T-helper 2 cell treated with Interferon-gamma antibody and Interleukin-4, amounts not matched to agents 100 ng/mL and 5 ng/mL, for 36 hours (primary cell): ENCODE data around the gene LPAR6. TPM values are rescaled to one million over a fixed set of nuclear protein-coding genes. Genes with fewer than 3 reads are reported as not detected.
"Not testable (repeated sequence)": the region's sequence is repeated elsewhere in the genome, so short reads cannot be mapped to it uniquely, and the experiment has no call there.

ENCODE experiments used
- intact Hi-C: fragments of 100-400 bp; cut with micrococcal nuclease; formaldehyde crosslinking; loops from one replicate; pipeline ENCODE4 v1.15.1; 2023
- total RNA-seq: library from RNA; stranded (reverse); gene quantifications from 2 replicates; pipeline ENCODE4 v1.2.3, GENCODE V29; 2022

The LPAR6 gene
- total RNA-seq, 1 donor from 2014 or later = 29.8 TPM

DNA sequence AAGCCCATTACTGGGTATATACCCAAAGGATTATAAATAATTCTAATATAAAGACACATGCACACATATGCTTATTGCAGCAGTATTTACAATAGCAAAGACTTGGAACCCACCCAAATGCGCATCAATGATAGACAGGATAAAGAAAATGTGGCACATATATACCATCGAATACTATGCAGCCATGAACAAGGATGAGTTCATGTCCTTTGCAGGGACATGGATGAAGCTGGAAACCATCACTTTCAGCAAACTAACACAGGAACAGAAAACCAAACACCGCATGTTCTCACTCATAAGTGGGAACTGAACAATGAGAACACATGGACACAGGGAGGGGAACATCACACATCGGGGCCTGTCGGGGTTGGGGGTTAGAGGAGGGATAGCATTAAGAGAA lies 9.1 kb upstream of the LPAR6 start:
- intact Hi-C loops = not testable (repeated sequence)

DNA sequence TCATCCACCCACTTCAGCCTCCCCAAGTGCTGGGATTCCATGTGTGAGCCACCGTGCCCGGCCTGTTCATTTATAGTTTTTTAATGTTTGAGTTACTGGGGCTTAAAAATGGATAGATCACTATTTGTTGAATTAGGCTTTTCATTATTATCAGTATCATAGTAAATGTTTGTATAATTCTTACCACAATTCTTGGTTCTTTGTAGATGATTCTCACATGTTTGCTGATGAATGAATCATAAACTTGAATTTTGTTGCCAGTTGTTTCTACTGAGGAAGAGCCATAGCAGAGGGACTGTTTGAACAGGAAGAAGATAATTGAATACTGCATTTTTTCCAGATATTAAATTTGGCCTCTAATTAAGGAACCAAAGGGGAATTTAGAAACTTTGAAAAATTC lies 2.6 kb upstream of the LPAR6 start:
- intact Hi-C loops = no loop called here

DNA sequence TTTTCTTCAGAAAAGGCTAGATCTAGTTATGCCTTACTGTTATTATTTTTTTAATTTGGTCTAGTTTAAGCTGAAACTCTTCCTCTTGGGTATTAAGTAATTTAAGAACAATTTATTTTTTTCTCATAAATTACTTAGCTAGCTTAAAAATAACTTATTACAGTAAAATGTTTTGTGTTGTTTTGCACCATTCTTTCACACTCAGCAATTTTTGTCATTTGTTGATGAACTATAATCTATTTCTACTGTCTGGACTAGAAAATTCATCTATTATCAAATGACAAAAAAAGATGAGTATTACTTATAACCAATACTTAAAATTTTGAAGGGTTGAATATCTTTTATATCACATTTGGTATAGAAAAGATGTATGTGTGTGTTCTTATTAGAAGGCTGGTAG lies 1.6 kb upstream of the LPAR6 start:
- intact Hi-C loops = loop anchor here (5.0 kb wide), 4 partner anchors 33 to 182 kb away; partner anchors contain the start of gene ITM2B

DNA sequence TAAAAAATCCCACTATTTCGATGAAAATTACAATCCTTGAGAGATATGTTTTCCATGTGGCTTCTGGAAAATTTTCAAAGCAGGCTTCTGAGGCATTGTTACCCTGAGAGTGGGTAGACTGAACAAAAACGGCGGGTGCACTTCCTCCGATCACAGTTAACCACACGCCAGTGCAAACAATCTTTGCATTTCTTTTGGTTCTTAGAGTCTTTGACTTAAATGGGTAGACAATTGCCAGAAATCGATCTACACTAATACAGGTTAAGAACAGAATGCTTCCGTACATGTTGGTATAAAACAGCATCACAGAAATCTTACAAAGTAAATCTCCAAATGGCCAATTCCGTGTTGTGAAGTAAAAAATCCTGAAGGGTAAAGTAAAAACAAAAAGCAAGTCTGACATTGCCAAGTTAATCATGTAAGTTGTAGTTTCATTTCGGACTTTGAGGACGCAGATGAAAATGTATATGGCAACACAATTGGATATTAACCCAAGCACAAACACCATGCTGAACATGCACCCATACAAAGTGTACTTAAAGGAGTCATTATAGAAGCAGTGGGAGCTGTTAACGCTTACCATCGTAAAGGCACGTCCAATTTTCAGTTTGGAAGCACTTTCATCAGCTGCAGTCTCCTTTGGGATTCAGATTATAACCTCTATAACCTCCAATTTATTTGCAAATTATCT lies 927 bp downstream of the LPAR6 start:
- intact Hi-C loops = loop anchor here (1.0 to 5.0 kb wide), 7 partner anchors 9 to 241 kb away; partner anchors contain the start of genes CYSLTR2 and ITM2B

DNA sequence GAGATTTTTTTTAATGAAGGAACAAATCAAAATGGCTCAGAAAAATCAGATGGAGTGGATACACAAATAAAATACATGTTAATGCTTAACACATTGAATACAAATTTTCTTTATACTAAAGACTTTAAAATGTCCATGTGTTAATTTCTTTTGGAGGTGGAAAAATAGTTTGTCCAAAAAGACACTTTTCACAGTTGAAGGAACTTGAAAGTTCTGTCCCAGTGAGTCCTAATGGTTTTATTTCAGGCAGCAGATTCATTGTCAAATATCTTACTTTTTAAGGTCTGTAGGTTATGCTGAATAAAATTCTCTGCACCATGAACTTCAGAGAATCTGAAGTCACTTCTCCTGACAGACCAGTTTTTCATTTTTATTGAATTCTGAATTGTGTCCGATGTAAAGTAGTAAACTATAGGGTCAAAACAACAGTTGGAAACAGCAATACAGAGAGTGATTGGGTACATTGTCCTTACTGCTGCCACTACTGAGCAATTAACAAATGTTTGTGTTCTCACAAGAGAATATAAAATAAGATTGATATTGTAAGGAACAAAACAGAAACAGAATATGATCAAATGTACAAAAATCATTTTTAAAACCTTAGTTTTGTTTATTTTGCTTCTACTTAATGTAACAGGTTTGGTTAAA lies 1.6 kb downstream of the LPAR6 start:
- intact Hi-C loops = loop anchor here (5.0 kb wide), 4 partner anchors 36 to 179 kb away; partner anchors contain the start of gene ITM2B

DNA sequence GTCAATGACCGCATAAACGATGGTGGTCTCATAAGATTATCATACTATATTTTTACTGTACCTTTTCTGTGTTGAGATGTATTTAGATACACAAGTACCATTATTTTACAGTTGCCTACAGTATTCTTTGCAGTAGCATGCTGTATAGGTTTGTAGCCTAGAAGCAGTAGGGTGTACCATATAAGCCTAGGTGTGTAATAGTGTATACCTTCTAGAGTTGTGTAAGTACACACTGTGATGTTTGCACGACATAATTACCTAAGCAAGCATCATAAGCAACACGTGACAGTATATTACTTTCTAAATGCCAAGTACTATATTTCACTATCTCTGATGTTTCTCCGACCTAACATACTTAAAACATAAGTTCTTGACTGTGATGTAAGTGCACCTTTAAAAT lies 2.7 kb downstream of the LPAR6 start:
- intact Hi-C loops = loop anchor here (5.0 kb wide), 4 partner anchors 37 to 178 kb away; partner anchors contain the start of gene ITM2B

DNA sequence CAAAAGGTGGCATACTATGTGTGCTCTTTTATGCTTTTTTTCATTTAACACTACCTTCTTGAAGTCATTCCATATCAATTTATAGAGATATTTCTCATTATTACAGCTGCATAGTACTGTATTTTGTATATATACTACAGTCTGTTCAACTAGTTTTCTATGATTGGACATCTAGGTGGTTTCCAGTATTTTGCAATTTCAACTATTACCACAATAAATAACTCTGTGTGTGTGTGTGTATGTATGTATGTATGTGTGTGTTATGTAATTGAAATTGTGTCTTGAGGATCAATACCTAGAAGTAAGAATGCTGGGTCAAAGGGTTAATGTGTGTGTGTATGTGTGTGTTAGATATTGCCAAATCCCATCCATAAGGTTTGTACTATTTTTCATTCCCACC lies 7.0 kb downstream of the LPAR6 start:
- intact Hi-C loops = no loop called here

DNA sequence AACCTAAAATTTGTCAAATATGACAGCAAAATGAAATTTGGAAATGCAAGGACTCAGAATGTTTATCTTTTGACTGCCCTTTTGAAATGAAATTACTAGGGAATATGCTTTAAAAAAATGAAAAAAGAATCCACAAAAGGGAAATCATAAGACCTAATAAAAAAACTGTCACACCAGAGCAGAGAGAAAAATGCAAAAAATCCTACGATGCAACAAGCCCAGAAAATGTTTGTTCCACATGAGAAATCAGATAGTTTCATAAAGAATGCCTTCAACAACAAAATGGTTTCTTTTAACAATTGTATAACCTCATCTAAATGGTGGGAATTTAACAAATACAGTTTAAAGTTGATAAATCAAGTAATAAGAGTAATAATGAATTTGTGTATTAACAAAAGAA lies 8.0 kb downstream of the LPAR6 start:
- intact Hi-C loops = loop anchor here (5.0 kb wide), 2 partner anchors 177 to 368 kb away; partner anchors contain the start of gene NUDT15

DNA sequence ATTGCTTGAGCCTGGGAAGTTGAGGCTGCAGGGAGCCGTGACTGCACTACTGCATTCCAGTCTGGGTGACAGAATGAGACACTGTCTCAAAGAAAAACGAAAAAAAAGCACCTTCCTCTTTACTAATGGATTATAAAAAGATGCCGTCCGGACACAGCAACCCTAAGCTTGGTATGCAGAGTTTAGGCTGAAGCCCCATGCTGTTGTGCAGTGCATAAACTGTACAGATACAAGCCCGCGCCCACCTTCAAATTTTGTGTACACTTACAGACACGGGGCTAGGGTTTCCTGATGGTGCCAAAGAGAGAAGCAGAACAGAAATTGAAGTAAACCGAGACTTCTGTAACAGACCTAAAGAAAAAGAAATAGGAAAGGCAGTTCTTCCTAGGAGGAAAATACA lies 9.0 kb downstream of the LPAR6 start:
- intact Hi-C loops = loop anchor here (1.0 to 5.0 kb wide), 6 partner anchors 8 to 367 kb away; partner anchors contain the start of gene NUDT15

DNA sequence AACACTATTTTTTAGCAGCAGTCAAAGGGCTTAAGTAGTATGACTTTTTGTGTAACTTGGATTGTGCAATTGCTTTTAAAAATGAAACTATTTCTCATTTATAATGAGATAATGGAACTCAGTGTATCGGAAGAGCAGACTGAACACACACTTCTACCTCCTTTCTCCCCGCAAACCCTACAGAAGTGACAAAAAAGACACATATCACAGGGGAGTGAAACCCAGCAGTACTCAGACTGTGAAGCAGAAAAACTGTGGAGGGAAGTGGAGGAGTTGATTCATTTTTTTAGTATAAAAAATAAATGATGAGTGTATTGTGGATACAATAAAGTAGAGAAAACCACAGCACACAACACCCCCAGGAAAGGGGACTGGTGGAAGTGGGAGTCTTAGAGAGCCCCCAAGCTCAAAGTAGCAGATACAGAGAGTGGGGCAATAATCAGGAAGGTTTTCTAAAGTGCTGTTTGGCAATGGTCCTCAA lies 9.7 kb downstream of the LPAR6 start:
- intact Hi-C loops = loop anchor here (1.0 to 5.0 kb wide), 6 partner anchors 9 to 366 kb away; partner anchors contain the start of gene NUDT15

DNA sequence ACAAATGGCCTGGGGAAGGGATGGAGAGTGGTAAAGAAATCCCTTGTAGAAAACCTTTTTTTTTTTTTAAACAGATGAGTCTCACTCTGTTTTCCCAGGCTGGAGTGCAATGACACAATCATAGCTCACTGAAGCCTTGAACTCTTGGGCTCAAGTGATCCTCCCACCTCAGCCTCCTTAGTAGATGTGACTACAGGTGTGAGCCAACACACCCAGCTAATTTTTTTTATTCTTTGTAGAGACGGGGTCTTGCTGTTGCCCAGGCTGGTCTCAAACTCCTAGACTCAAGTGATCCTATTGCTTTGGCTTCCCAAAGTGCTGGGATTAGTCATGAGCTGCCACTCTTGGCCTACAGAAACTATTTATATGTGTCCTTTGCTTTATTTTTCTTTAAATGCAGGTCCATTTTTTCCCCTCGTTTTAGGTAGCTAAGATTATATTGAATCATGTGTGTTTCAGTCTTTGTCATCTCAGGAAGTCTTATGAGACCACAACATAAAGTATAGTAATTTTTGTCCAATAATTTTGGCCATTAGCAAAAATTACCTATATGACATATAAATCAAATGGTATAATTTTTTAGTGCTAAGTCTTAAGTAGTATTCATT lies 10.5 kb downstream of the LPAR6 start:
- intact Hi-C loops = loop anchor here (5.0 kb wide), 2 partner anchors 180 to 365 kb away; partner anchors contain the start of gene NUDT15

DNA sequence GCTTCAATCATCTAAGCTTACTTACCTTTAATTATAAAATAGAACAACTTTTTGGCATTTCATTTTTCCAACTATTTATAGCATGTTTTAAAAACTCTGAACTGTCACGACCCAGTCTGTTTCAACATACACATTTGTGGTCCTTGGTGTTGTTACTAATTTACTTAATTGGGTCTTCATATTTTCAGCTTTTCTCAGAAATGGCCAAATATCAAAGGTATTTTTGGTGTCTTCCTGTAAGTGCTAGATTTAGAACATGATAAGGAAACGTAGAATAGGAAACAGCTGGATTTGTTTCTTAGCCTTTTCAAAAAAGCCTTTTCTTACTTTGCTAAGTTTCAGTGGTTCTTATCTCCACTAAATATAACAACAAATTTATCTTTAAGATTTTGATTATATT lies 11.4 kb downstream of the LPAR6 start:
- intact Hi-C loops = loop anchor here (5.0 kb wide), 2 partner anchors 181 to 364 kb away; partner anchors contain the start of gene NUDT15

DNA sequence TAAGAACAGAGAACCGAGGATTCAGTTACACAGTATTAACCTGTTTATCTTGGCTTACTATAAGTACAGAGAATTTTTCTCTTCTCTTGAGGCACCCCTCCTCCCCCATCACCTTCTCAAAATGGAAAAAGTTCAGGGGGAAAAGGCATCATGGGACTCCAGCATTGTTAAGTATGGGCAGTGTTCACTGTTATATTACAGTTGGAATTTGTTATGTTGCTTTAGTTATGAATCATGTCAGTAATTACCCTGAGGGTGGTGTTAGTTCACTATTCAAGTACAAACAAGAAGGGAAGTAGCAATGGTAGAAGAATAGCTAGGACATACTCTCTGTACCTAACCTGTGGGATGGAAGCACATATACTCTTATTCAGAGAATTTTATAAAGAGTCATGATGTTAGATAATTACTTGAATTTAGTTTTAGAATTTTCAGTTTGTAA lies 12.0 kb downstream of the LPAR6 start:
- intact Hi-C loops = loop anchor here (5.0 kb wide), 2 partner anchors 181 to 364 kb away; partner anchors contain the start of gene NUDT15

DNA sequence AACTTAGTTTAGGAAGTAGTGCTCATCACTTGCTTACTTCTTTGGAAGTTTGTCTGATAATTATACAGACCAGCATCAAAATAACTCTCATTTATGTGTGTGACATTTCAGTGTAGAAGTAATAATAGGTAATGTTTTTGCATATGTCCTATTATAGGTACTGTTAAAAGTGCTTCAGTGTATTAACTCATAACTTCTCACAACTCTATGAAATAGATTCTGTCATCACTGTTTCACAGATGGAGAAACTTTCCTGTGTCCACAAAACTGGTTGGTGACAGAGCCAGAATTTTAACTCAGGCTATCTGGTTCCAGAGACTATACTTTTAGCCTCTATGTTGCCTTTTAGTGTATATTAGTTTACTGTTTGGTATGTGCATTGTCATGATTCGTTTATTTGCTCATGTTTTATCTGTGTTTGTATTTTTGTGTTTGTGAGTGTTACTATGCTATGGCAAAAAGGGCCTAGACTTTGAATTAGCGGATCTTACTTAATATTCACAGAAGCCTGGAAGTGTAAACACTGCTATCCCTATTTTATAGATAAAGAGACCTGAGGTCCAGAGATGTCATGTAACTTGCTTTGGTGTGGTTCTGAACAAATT lies 12.7 kb downstream of the LPAR6 start:
- intact Hi-C loops = loop anchor here (5.0 kb wide), 2 partner anchors 182 to 363 kb away; partner anchors contain the start of gene NUDT15

DNA sequence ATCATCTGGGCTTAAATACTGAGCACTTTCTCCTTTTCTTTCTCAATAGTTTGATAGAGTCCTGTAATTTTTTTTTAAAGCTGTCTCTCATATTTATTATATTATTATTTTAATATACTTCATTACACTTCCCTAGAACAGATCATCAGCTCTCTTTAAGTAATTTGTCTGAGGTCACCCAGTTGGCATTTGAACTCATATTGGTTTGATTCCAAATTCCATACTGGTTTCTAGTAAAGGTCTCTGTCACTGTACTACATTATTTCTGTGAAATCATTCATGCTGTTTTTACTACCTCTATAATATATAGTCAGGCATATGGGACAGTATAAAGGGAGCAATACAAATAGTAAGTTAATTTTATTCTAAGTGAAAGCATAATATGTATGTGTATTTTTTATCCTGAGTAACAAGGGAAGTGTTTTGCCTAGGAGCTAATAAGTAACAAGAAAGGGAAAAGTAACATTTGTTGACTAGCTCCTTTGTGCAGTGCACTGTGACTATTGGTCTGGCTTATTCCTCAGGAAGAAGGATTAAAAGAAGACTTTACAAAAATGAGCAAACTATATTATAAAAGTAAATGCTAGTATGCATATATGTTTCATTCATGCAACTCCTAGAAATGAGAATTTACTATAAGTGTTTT lies 14.3 kb downstream of the LPAR6 start:
- intact Hi-C loops = no loop called here

DNA sequence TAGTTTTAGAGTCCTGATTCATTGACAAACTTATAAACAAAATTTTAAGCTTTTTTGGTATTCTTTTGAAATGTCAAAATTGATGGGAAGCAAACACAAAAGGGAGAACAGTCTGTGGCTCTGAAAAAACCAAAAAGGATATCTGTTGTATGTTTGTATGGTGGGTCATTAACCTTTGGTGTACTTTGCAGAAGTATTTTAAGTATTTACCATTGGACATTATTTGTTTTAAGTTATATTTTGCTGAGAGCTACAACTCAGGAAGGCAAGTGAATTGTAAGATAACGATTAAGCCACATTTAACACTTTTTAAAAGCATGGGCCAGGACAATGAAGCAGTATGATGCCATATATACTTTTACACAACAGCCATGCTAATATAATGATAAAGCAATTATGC lies 15.2 kb downstream of the LPAR6 start:
- intact Hi-C loops = no loop called here

DNA sequence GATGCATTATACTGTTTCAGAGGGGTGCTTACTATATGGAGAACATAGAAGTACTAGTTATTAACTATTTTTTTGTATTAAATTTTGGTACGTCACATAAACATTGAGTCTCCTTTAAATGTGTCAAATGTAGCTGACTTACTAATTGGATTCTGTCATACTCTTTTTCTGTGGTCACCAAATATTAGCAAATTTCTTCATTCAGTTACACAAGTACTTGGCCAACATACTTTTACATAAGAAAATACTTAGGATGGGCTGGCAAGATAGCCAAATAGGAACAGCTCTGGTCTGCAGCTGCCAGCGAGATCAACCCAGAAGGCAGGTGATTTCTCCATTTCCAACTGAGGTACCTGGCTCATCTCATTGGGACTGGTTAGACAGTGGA lies 19.2 kb downstream of the LPAR6 start:
- intact Hi-C loops = no loop called here

DNA sequence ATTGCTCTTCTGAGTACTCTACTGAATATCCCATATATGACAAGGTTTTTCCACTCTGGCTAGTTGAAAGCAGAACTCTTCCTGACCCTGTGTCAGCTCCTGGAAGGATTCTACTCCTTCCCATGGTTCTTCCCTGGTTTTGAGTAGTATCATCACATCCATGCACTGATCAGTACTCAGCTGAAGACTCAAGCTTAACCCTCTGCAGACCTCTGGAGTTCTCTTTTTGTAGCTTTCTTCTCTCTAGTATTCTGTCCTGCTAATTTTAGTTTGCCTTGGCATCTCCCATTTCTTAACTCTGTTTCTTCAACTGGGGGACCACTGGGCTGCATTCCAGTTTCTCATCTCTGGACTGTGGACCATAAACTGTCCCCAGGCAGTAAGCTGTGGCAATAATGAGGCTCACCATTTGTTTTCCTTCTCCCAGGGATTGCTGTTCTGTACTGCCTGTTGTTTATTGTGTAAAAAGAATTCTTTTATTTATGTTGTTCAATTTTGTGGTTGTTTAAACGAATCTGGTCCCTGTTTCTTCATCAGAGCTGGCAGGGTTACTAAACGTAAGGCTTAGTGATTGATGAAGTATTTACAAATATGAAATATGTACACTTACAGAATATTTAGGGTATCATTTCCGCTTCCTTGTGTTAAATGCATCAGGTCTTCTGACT lies 19.7 kb downstream of the LPAR6 start:
- intact Hi-C loops = no loop called here

DNA sequence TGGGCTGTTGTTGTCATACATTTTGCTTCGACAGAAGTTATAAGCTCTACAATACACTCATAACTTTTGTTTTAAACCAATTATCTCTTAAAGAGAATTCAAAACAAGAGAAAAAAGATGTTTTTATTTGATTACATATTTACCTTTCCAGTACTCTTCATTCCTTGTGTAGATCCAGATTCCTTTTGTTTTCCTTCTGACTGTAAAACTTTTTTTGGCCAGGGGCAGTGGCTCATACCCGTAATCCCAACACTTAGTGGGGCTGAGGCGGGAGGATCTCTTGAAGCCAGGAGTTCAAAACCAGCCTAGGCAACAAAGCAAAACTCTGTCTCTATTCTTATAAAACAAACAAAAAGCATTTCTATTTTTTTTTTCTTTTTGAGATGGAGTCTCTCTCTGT lies 21.7 kb downstream of the LPAR6 start:
- intact Hi-C loops = no loop called here

DNA sequence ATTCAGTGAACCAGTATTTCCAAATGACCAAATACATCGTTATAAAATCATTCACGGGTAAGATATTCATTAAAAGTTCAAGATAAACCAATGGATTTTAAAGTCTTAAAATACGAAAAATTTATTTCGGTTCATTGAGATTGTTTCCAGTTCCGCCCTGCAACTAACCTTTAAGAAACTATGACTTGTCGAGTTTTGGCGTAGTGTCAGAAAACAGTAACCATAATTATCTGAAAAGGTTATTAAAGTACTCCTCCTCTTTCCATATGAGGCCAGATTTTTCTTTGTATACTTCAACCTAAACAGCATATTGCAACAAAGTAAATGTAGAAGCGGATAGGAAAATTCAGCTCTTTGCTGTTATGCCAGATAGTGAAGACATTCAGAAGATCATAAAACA lies 26.1 kb downstream of the LPAR6 start:
- intact Hi-C loops = no loop called here
